ENCODE measurements around the gene HLA-A. TPM values are rescaled to one million over a fixed set of nuclear protein-coding genes. Genes with fewer than 3 reads are reported as not detected.

HLA-A gene
- total RNA-seq, 4 donors from 2014 or later = 160 to 722 (median 625) TPM

DNA sequence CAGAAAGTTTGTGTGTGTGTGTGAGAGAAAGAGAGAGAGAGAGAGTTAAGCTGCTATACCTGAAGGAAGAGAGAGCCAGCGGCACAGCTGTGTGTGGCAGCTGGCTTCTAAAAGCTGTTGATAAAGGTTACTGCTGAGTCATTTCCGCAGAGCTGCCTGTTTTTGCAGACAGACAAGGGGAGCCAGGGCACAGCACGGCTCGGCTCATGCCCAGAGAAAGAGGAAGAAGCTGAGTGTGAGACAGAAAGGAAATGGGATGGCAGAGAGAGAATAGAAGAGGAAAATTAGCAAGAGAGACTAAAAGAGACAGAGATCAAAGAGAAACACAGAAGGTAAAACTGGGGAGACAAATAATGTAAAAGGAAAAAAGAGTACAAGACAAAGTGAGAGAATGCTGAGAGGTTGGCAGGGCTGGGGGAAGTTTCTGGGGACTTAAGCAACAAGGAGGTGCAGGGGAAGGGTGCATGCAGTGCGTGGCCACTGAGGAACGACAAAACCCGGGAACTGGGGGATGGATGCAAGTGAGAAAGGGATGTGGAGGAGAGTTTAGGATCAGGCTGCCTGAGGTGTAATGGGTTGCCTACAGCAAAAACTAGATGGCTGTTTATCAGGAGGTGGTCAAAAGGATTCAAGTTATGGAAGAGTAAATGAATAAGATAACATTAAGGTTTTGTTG lies 22.7 kb downstream of the HLA-A start:
- Histone ChIP-seq H3K9me3 (no peaks in the 10 kb centered on the region), H3K36me3 (no peaks in the 10 kb centered on the region), H3K27ac (peak overlapping the region; percentile 78 to 86), H3K4me3 (peak overlapping the region; percentile 11 to 15), H3K27me3 (no peaks in the 10 kb centered on the region), H3K4me1 (peaks cover 0 to 4% of the 10 kb centered on the region in 2 donors)
- no peak for TF ChIP-seq POLR2A (IDR thresholded peaks at IDR 0.05)
- TF ChIP-seq, protein P1, sequence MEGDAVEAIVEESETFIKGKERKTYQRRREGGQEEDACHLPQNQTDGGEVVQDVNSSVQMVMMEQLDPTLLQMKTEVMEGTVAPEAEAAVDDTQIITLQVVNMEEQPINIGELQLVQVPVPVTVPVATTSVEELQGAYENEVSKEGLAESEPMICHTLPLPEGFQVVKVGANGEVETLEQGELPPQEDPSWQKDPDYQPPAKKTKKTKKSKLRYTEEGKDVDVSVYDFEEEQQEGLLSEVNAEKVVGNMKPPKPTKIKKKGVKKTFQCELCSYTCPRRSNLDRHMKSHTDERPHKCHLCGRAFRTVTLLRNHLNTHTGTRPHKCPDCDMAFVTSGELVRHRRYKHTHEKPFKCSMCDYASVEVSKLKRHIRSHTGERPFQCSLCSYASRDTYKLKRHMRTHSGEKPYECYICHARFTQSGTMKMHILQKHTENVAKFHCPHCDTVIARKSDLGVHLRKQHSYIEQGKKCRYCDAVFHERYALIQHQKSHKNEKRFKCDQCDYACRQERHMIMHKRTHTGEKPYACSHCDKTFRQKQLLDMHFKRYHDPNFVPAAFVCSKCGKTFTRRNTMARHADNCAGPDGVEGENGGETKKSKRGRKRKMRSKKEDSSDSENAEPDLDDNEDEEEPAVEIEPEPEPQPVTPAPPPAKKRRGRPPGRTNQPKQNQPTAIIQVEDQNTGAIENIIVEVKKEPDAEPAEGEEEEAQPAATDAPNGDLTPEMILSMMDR (IDR thresholded peaks at IDR 0.05) = no peak
- intact Hi-C loops (cut with DNase I; ENCODE audit: low total_unique reads) = loop anchor here (5.0 kb wide), 1 partner anchor 78 kb away; no protein-coding TSS in a partner anchor
- peak; percentile 50 to 72 for DNase-seq

DNA sequence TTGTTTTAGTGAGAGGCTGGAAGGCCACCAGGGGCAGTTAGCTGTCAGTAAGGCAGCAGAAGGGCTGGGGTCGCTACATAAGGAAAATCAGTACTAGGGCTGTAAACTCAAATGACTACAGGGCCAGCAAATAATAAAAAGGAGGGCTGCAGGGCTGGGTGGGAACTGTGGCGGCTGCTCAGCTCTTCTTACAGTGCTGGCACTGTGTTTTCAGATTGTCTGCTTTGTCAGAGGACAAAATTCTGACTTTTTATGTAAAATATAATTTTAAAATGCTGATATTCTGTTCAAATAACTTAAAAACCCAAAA lies 23.2 kb downstream of the HLA-A start:
- peaks cover 0 to 4% of the 10 kb centered on the region in 2 donors for H3K4me1 ChIP-seq
- TF ChIP-seq, protein P1 (IDR thresholded peaks at IDR 0.05) = no peak
- TF ChIP-seq POLR2A (IDR thresholded peaks at IDR 0.05) = no peak
- H3K36me3 ChIP-seq = no peaks in the 10 kb centered on the region
- peak overlapping the region; percentile 11 to 15 for H3K4me3 ChIP-seq
- no peaks in the 10 kb centered on the region for H3K27me3 ChIP-seq
- no peak for DNase-seq
- intact Hi-C loops (cut with DNase I; ENCODE audit: low total_unique reads) = loop anchor here (5.0 kb wide), 1 partner anchor 78 kb away; no protein-coding TSS in a partner anchor
- no peaks in the 10 kb centered on the region for H3K9me3 ChIP-seq
- peak overlapping the region; percentile 78 to 86 for H3K27ac ChIP-seq

DNA sequence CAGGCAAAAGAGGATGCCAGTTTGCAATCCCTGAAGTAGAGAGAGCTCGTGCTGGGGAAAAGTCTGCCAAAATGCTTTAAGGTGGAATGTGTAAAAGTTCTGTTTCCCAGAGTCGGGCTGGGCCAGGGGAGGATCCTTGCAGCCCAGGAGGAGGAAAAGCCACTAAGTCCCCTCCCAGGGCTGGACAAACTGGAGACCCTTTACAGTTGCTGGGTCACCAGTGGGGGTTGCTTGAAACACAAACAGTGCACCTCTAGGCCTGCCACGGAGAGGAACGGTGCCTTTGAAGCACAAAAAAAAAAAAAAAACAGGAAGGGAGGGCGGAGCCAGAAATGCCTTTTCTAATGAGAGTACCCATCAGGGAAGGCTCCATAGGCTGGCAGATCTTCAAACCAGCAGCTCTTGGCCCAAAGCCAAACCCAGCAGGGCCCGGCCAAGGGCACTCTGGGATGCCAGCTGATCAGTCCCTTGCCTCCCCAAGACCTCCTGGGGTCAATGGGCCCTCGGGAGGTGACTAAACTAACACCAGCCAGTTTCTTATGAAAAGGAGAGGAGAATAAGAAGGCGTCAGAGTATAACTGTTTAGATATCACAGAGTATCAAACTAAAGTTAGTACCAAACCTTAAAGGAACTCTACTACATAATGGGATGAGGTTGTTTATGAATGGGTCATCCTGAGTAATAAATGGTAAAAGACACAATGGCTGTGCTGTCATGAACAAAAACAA lies 23.7 kb downstream of the HLA-A start:
- TF ChIP-seq POLR2A (IDR thresholded peaks at IDR 0.05) = no peak
- TF ChIP-seq, protein P1 (IDR thresholded peaks at IDR 0.05) = no peak
- H3K27me3 ChIP-seq = no peaks in the 10 kb centered on the region
- peaks cover 0 to 4% of the 10 kb centered on the region in 2 donors for H3K4me1 ChIP-seq
- intact Hi-C loops (cut with DNase I; ENCODE audit: low total_unique reads) = loop anchor here (5.0 kb wide), 1 partner anchor 79 kb away; no protein-coding TSS in a partner anchor
- H3K4me3 ChIP-seq = peak overlapping the region; percentile 11 to 15
- peak overlapping the region; percentile 78 to 86 for H3K27ac ChIP-seq
- H3K36me3 ChIP-seq = no peaks in the 10 kb centered on the region
- peak; percentile 73 to 75 for DNase-seq
- no peaks in the 10 kb centered on the region for H3K9me3 ChIP-seq

DNA sequence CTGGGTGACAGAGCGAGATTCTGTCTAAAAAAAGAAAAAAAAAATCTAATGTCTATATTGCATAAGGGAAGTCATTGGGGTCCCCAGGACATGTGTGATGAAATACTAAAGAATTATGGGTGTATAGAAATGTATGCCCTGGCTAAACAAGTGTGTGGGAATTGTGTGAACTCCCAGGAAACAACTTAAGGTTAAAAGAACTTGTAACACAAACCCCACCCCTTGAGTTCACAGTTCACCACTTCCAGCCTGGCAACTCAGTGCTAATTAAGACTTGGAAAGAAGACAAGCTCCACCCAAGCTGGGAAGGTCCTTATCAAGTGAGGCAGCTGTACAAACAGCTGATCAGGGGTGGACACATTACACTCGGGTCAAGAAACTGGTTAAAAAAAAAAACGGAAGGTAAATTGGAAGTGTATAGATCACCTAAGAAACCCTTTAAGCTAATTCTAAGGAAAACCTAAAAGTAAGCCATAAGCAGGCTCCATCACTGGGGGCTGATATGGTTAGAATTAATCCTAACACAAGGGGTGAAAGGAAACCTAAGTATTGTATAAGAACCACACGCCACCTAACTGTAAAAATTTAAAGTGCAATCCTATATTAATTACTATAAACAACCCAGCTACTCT lies 25.2 kb downstream of the HLA-A start:
- no peaks in the 10 kb centered on the region for H3K27me3 ChIP-seq
- no peak overlapping the region for H3K4me3 ChIP-seq
- H3K4me1 ChIP-seq = peaks cover 0 to 4% of the 10 kb centered on the region in 2 donors
- H3K9me3 ChIP-seq = no peaks in the 10 kb centered on the region
- no peak for DNase-seq
- H3K27ac ChIP-seq = no peak overlapping the region
- no peak for TF ChIP-seq POLR2A (IDR thresholded peaks at IDR 0.05)
- H3K36me3 ChIP-seq = no peaks in the 10 kb centered on the region
- intact Hi-C loops (cut with DNase I; ENCODE audit: low total_unique reads) = loop anchor here (5.0 kb wide), 1 partner anchor 80 kb away; no protein-coding TSS in a partner anchor

DNA sequence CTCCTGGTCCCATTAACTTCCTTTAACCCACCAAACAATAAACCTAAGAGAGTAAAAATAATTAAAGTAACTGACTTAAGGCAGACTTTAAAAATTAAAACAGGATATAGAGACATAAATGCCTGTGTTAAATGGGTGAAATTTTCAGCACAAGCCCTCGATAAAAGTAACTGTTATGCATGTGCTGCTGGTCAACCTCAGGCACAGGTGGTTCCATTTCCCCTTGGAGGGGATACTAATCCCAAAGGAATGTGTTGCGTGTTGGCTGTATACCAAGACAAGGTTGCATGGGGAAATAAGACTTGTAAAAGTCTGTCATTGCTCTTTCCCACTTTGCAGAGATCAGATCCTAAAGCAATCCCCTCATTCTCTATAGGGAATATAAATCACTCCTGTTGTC lies 25.8 kb downstream of the HLA-A start:
- no peak overlapping the region for H3K27ac ChIP-seq
- H3K27me3 ChIP-seq = no peaks in the 10 kb centered on the region
- DNase-seq = no peak
- H3K4me3 ChIP-seq = no peak overlapping the region
- no peaks in the 10 kb centered on the region for H3K9me3 ChIP-seq
- intact Hi-C loops (cut with DNase I; ENCODE audit: low total_unique reads) = loop anchor here (5.0 kb wide), 1 partner anchor 81 kb away; no protein-coding TSS in a partner anchor
- H3K4me1 ChIP-seq = peaks cover 0 to 4% of the 10 kb centered on the region in 2 donors
- TF ChIP-seq, protein P1 (IDR thresholded peaks at IDR 0.05) = no peak
- no peak for TF ChIP-seq POLR2A (IDR thresholded peaks at IDR 0.05)
- no peaks in the 10 kb centered on the region for H3K36me3 ChIP-seq
